Measurements from ENCODE around the gene CCDC38. TPM values are rescaled to one million over a fixed set of nuclear protein-coding genes. Genes with fewer than 3 reads are reported as not detected.

The CCDC38 gene
- polyA plus RNA-seq, 1 donor from 2014 or later = not detected

GRCh38 chr12:95974358-95974757 is 31.9 kb upstream of the CCDC38 start:
- no peaks in the 10 kb centered on the region for H3K9me2 ChIP-seq (ENCODE audit: insufficient read depth, low read length)
- H3K27me3 ChIP-seq (ENCODE audit: insufficient read depth, low read depth, low read length) = no peaks in the 10 kb centered on the region
- no peak overlapping the region for H3K4me2 ChIP-seq (ENCODE audit: low read length)
- H4K20me1 ChIP-seq (ENCODE audit: insufficient read depth) = no peaks in the 10 kb centered on the region
- H3K9ac ChIP-seq (ENCODE audit: low read length) = no peak overlapping the region
- H3K79me2 ChIP-seq (replicated peaks; ENCODE audit: insufficient read depth, low read length) = no peaks in the 10 kb centered on the region
- TF ChIP-seq MXI1 (conservative IDR thresholded peaks at IDR 0.05; ENCODE audit: poor library complexity, severe bottlenecking) (no peak), RAD21 (conservative IDR thresholded peaks at IDR 0.05) (no peak), EP300 (conservative IDR thresholded peaks at IDR 0.05; ENCODE audit: poor library complexity, severe bottlenecking) (no peak), EZH2 (IDR thresholded peaks at IDR 0.05; ENCODE audit: borderline replicate concordance, insufficient read depth, low read length, poor library complexity, severe bottlenecking) (no peak), TAF1 (IDR thresholded peaks at IDR 0.05; ENCODE audit: low read depth) (no peak)
- TF ChIP-seq, protein P1, sequence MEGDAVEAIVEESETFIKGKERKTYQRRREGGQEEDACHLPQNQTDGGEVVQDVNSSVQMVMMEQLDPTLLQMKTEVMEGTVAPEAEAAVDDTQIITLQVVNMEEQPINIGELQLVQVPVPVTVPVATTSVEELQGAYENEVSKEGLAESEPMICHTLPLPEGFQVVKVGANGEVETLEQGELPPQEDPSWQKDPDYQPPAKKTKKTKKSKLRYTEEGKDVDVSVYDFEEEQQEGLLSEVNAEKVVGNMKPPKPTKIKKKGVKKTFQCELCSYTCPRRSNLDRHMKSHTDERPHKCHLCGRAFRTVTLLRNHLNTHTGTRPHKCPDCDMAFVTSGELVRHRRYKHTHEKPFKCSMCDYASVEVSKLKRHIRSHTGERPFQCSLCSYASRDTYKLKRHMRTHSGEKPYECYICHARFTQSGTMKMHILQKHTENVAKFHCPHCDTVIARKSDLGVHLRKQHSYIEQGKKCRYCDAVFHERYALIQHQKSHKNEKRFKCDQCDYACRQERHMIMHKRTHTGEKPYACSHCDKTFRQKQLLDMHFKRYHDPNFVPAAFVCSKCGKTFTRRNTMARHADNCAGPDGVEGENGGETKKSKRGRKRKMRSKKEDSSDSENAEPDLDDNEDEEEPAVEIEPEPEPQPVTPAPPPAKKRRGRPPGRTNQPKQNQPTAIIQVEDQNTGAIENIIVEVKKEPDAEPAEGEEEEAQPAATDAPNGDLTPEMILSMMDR (IDR thresholded peaks at IDR 0.05; ENCODE audit: poor library complexity, severe bottlenecking) = no peak
- TF ChIP-seq, protein P2, sequence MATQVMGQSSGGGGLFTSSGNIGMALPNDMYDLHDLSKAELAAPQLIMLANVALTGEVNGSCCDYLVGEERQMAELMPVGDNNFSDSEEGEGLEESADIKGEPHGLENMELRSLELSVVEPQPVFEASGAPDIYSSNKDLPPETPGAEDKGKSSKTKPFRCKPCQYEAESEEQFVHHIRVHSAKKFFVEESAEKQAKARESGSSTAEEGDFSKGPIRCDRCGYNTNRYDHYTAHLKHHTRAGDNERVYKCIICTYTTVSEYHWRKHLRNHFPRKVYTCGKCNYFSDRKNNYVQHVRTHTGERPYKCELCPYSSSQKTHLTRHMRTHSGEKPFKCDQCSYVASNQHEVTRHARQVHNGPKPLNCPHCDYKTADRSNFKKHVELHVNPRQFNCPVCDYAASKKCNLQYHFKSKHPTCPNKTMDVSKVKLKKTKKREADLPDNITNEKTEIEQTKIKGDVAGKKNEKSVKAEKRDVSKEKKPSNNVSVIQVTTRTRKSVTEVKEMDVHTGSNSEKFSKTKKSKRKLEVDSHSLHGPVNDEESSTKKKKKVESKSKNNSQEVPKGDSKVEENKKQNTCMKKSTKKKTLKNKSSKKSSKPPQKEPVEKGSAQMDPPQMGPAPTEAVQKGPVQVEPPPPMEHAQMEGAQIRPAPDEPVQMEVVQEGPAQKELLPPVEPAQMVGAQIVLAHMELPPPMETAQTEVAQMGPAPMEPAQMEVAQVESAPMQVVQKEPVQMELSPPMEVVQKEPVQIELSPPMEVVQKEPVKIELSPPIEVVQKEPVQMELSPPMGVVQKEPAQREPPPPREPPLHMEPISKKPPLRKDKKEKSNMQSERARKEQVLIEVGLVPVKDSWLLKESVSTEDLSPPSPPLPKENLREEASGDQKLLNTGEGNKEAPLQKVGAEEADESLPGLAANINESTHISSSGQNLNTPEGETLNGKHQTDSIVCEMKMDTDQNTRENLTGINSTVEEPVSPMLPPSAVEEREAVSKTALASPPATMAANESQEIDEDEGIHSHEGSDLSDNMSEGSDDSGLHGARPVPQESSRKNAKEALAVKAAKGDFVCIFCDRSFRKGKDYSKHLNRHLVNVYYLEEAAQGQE (IDR thresholded peaks at IDR 0.05; ENCODE audit: borderline replicate concordance) = no peak
- no peaks in the 10 kb centered on the region for H3F3A ChIP-seq (ENCODE audit: insufficient read depth, low read length, poor library complexity, severe bottlenecking)
- no peak overlapping the region for H3K27ac ChIP-seq (ENCODE audit: low read length)
- no peaks in the 10 kb centered on the region for H3K36me3 ChIP-seq (ENCODE audit: insufficient read depth, low read length)
- H3K4me3 ChIP-seq (ENCODE audit: low read length) = no peak overlapping the region
- H3K9me3 ChIP-seq (ENCODE audit: low read length) = no peaks in the 10 kb centered on the region
- no peak overlapping the region for H2AFZ ChIP-seq (ENCODE audit: low read depth, low read length)

- Histone ChIP-seq H3K4me2 (ENCODE audit: low read length) (no peak overlapping the region), H3K4me3 (ENCODE audit: low read length) (no peak overlapping the region), H3K9me3 (ENCODE audit: low read length) (no peaks in the 10 kb centered on the region), H3K27ac (ENCODE audit: low read length) (no peak overlapping the region), H3K9me2 (ENCODE audit: insufficient read depth, low read length) (no peaks in the 10 kb centered on the region), H4K20me1 (ENCODE audit: insufficient read depth) (no peaks in the 10 kb centered on the region), H3K36me3 (ENCODE audit: insufficient read depth, low read length) (no peaks in the 10 kb centered on the region), H3K27me3 (ENCODE audit: insufficient read depth, low read depth, low read length) (no peaks in the 10 kb centered on the region), H3K9ac (ENCODE audit: low read length) (no peak overlapping the region), H3F3A (ENCODE audit: insufficient read depth, low read length, poor library complexity, severe bottlenecking) (no peaks in the 10 kb centered on the region), H3K79me2 (replicated peaks; ENCODE audit: insufficient read depth, low read length) (no peaks in the 10 kb centered on the region), H2AFZ (ENCODE audit: low read depth, low read length) (no peak overlapping the region)
- no peak for TF ChIP-seq SMC3 (conservative IDR thresholded peaks at IDR 0.05; ENCODE audit: poor library complexity)
- no peak for TF ChIP-seq POLR2AphosphoS5 (IDR thresholded peaks at IDR 0.05)
- TF ChIP-seq EZH2 (IDR thresholded peaks at IDR 0.05; ENCODE audit: borderline replicate concordance, insufficient read depth, low read length, poor library complexity, severe bottlenecking) = no peak
- no peak for TF ChIP-seq TAF1 (IDR thresholded peaks at IDR 0.05; ENCODE audit: low read depth)
- TF ChIP-seq, protein P1 (IDR thresholded peaks at IDR 0.05; ENCODE audit: poor library complexity, severe bottlenecking) = no peak
- no peak for TF ChIP-seq RAD21 (conservative IDR thresholded peaks at IDR 0.05)
- no peak for TF ChIP-seq MXI1 (conservative IDR thresholded peaks at IDR 0.05; ENCODE audit: poor library complexity, severe bottlenecking)
- TF ChIP-seq, protein P2 (IDR thresholded peaks at IDR 0.05; ENCODE audit: borderline replicate concordance) = no peak
- no peak for TF ChIP-seq EP300 (conservative IDR thresholded peaks at IDR 0.05; ENCODE audit: poor library complexity, severe bottlenecking)
Observed at GRCh38 chr12:95972832-95973456, 30.5 kb upstream of the CCDC38 start.

Data from neural cell (in vitro differentiated cells).